CD4-positive, alpha-beta T cell treated with Interferon alpha-2 for 1 hour (primary cell): ENCODE results near the gene LIPC.

Experiments used
- DNase-seq, 2 donors: peaks; one replicate each; pipeline ENCODE4 v3.0.0-alpha.2; 2020 to 2022

LIPC gene

GRCh38 chr15:58520936-58521292, 89.1 kb downstream of the LIPC start:
- DNase-seq: no peak

GRCh38 chr15:58521293-58521991, 89.7 kb downstream of the LIPC start:
- DNase-seq: peak in 1 of 2 donors; percentile 72

GRCh38 chr15:58522391-58522790, 90.6 kb downstream of the LIPC start:
- DNase-seq: no peak

- DNase-seq: no peak
Observed at GRCh38 chr15:58522865-58523264, 91.1 kb downstream of the LIPC start.

GRCh38 chr15:58523634-58524033, 91.8 kb downstream of the LIPC start:
- no peak for DNase-seq

GRCh38 chr15:58524247-58524646, 92.5 kb downstream of the LIPC start:
- no peak for DNase-seq

GRCh38 chr15:58525991-58526421, 94.2 kb downstream of the LIPC start:
- DNase-seq: no peak

GRCh38 chr15:58526647-58527192, 94.9 kb downstream of the LIPC start:
- no peak for DNase-seq

GRCh38 chr15:58527573-58528187, 95.9 kb downstream of the LIPC start:
- no peak for DNase-seq

- no peak for DNase-seq
Observed at GRCh38 chr15:58528188-58528870, 96.5 kb downstream of the LIPC start.

- no peak for DNase-seq
Observed at GRCh38 chr15:58529041-58529440, 97.2 kb downstream of the LIPC start.

- no peak for DNase-seq
Observed at GRCh38 chr15:58530056-58530590, 98.3 kb downstream of the LIPC start.

- no peak for DNase-seq
Observed at GRCh38 chr15:58532126-58532525, 100.3 kb downstream of the LIPC start.

GRCh38 chr15:58534556-58534955, 102.8 kb downstream of the LIPC start:
- DNase-seq: no peak

- no peak for DNase-seq
Observed at GRCh38 chr15:58535337-58535736, 103.5 kb downstream of the LIPC start.

- no peak for DNase-seq
Observed at GRCh38 chr15:58535894-58536293, 104.1 kb downstream of the LIPC start.

- DNase-seq: no peak
Observed at GRCh38 chr15:58536414-58536813, 104.6 kb downstream of the LIPC start.

- DNase-seq: no peak
Observed at GRCh38 chr15:58537033-58537432, 105.2 kb downstream of the LIPC start.

- no peak for DNase-seq
Observed at GRCh38 chr15:58538225-58538727, 106.5 kb downstream of the LIPC start.

- no peak for DNase-seq
Observed at GRCh38 chr15:58538901-58539300, 107.1 kb downstream of the LIPC start.

GRCh38 chr15:58539548-58539947, 107.8 kb downstream of the LIPC start:
- no peak for DNase-seq

- DNase-seq: no peak
Observed at GRCh38 chr15:58541410-58542087, 109.8 kb downstream of the LIPC start.
